Large intestine (tissue), 3 donors: ENCODE measurements around the gene ITGB8. TPM values are rescaled to one million over a fixed set of nuclear protein-coding genes. Genes with fewer than 3 reads are reported as not detected.

Experiments used
- DNase-seq, 2 donors: peaks; one replicate each; pipeline versions ENCODE4 v3.0.0 to v3.0.0-alpha.2; 2013
- H3K27ac ChIP-seq: one replicate; pipeline ENCODE4 v1.5.1; 2013; ENCODE audit warnings: low read length
- H3K27me3 ChIP-seq: 2 replicates; pipeline ENCODE4 v1.6.1; 2013; ENCODE audit warnings: low read length; ENCODE audit not compliant: control insufficient read depth, insufficient read depth
- H3K36me3 ChIP-seq: 2 replicates; pipeline ENCODE4 v1.6.1; 2013; ENCODE audit warnings: low read length; ENCODE audit not compliant: control insufficient read depth, insufficient read depth
- H3K4me1 ChIP-seq: one replicate; pipeline ENCODE4 v1.6.1; 2013; ENCODE audit warnings: low read length; ENCODE audit not compliant: control insufficient read depth, insufficient read depth
- H3K4me3 ChIP-seq: one replicate; pipeline ENCODE4 v1.5.1; 2013; ENCODE audit warnings: low read length
- H3K9me3 ChIP-seq: one replicate; pipeline ENCODE4 v1.6.1; 2013; ENCODE audit warnings: mild to moderate bottlenecking, low read depth, low read length, moderate library complexity; ENCODE audit not compliant: control insufficient read depth
- WGBS: methylation state at CpG from one replicate; pipeline ENCODE4 v1.1.5; 2013; ENCODE audit warnings: low lambda C conversion rate; ENCODE audit not compliant: insufficient coverage; 5-methylcytosine and 5-hydroxymethylcytosine counted together
- polyA plus RNA-seq: library from polyadenylated mRNA; unstranded; fragments of 120-200 nt; gene quantifications from one replicate; pipeline ENCODE4 v1.2.1, GENCODE V29; 2013

The ITGB8 gene
- polyA plus RNA-seq, 1 donor = 26.8 TPM

DNA sequence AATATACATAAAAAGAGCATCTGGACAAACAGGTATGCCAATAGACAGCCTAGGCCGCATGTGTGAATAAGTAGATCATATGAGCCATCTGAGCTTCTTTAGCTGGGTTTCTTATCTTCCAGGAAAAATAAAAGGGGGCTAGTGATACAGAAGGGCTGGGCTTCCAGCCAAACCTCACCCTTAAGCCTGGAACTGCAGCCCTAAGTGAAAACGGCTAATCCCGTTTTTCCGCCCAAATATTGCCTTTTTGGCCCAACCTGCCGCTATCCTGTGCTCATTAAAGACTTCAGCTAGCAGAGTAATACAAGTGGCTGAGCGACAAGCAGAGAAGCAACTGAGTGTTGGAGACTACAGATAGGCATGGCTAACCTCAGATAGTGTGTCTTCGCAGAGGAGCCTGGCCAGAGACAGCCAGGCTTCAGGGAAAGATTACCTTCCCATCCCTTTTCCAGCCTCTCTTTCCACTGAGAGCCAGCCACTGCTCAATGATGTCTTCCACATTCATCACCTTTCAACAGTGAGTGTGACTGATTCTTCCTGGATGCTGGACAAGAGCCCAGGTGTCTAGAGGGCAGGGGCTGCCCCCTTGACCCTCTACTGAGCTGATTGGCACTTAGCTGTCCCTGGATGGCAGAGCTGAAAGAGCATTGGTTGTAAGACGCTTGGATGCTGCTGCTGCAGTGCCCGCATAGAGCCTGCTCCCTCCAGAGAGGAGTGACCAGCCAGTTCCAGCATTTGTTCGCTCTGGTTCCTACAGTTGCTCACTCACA lies 108.9 kb downstream of the ITGB8 start:
- no peak for DNase-seq
- no peaks in the 10 kb centered on the region for H3K9me3 ChIP-seq
- H3K4me3 ChIP-seq = no peak overlapping the region
- H3K36me3 ChIP-seq = no peaks in the 10 kb centered on the region
- no peaks in the 10 kb centered on the region for H3K4me1 ChIP-seq
- no peaks in the 10 kb centered on the region for H3K27me3 ChIP-seq
- no peak overlapping the region for H3K27ac ChIP-seq
- 100% methylated on average over 1 of the region's 10 CpGs for WGBS

DNA sequence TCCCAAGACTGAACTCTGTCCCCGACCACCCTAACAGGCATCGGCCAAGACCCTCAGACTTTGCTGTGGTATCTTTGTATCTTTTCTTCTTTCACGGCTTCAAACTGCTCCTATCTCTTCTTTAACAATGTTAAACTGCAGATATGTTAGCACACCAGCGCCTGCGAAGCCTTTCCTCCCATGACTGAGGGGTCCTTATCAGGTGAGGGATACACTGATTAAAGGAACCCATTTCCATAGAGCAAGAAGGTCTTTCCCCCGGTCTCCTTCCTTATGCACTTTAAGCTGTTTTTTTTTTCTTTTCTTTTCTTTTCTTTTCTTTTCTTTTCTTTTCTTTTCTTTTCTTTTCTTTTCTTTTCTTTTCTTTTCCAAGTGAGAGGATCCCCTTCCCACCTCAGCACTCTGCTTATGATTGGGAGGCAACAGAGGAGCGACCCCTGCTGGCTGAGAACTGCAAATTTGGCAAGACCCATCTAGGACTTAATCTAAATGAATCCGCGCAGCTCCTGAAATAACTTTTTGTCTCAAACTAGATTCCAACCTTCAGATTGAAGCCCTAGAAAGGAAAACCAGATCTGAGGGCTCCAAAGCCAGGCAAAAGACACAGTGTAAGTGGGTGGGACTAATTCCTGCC lies 109.9 kb downstream of the ITGB8 start:
- Histone ChIP-seq H3K36me3 (no peaks in the 10 kb centered on the region), H3K4me1 (no peaks in the 10 kb centered on the region), H3K4me3 (no peak overlapping the region), H3K27me3 (no peaks in the 10 kb centered on the region), H3K9me3 (no peaks in the 10 kb centered on the region), H3K27ac (no peak overlapping the region)
- WGBS = 100% methylated on average over 2 of the region's 9 CpGs
- no peak for DNase-seq

DNA sequence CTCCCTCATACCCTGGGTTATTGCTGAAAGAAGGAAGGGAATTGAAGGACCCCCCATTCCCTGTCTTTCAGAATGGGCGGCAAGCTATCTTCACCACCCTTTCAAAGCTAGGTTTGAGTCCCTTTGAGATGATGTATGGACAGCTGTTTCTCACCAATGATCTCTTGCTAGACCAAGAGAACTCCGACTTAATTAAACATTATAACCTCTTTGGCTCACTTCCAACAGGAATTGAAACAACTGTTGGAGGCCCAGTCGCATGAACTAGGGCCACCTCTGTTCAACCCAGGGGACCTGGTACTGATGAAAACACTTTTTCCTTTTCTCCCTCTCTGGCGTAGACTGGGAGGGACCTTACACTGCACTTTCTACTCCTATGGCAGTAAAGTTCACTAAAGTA lies 110.6 kb downstream of the ITGB8 start:
- WGBS = no CpG with 5 or more reads among the region's 4 CpGs
- Histone ChIP-seq H3K27me3 (no peaks in the 10 kb centered on the region), H3K27ac (no peak overlapping the region), H3K4me3 (no peak overlapping the region), H3K9me3 (no peaks in the 10 kb centered on the region), H3K36me3 (no peaks in the 10 kb centered on the region), H3K4me1 (no peaks in the 10 kb centered on the region)
- no peak for DNase-seq

DNA sequence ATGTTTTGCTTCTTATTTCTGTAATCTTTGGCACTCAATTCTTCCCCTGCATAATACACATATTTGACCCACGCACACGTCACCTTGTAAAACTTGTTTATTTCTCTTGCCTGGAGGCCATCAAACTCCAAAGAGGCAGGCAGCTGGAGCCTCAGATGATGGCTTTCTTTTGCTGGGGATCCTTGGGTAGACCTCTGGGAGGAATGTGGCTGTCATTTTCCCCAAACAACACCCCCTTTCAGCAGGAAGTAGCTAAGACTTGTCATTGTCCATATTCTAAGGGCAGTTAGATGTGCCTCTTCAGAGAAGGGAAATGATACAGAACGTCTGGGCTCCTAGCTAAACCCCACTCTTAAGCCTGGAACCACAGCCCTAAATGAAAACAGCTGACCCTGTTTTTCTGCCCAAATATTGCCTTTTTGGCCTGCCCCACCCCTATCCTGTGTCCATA lies 111.3 kb downstream of the ITGB8 start:
- H3K27ac ChIP-seq = no peak overlapping the region
- no peak overlapping the region for H3K4me3 ChIP-seq
- no peaks in the 10 kb centered on the region for H3K9me3 ChIP-seq
- no peak for DNase-seq
- no CpG with 5 or more reads among the region's 3 CpGs for WGBS
- no peaks in the 10 kb centered on the region for H3K36me3 ChIP-seq
- H3K4me1 ChIP-seq = no peaks in the 10 kb centered on the region
- H3K27me3 ChIP-seq = no peaks in the 10 kb centered on the region

DNA sequence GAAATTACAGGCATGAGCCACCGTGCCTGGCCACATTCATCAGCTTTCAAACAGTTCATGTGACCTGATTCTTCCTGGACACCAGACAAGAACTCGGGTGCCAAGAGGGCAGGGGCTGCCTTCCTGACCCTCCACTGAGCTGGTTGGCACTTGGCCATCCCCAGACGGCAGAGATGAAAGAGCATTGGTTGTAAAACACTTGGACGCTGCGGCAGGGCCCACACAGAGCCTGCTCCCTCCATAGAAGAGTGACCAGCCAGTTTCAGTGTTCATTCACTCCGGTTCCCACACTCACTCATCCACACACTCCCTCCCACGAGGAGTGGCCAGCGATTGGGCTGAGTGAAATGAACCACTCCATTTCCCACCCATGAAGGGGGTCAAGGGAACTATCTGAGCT lies 112.3 kb downstream of the ITGB8 start:
- no peaks in the 10 kb centered on the region for H3K4me1 ChIP-seq
- H3K4me3 ChIP-seq = no peak overlapping the region
- no peaks in the 10 kb centered on the region for H3K36me3 ChIP-seq
- H3K27me3 ChIP-seq = no peaks in the 10 kb centered on the region
- no peak for DNase-seq
- H3K27ac ChIP-seq = no peak overlapping the region
- H3K9me3 ChIP-seq = no peaks in the 10 kb centered on the region
- WGBS = no CpG with 5 or more reads among the region's 8 CpGs

DNA sequence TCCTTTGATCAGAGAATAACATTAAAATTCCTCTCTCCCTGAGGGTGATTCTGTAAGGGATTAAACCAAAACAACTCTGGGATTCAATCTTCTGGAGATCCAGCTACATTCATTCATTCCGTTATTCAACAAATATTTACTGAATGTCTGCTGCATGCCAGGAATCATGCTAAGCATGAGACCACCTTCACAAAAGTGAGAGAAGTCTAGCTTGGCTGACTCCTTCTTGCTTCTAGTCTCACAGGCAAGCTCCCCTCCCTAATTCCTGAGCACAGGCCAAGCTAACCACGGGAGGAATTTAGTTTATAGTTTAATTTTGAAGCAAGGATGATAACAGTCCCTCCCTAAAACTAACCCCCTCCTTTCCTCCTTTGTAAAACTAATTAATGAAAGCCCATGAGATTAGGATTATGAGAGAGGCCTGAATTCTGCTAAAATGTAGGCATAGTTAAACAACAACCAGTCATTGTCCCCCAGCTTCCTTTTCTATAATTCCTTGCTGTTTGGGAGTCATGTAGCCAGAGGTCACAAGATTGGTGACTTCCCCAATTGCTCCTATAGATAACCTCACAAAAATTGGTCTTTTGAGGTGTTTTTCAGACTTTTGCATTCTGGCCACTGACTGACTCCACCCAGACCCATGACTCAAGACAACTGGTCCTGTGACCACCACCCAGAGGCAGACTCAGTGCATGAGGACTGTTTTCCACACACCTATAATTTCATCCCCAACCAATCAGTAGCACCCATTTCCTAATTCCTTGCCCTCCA lies 113.5 kb downstream of the ITGB8 start:
- Histone ChIP-seq H3K9me3 (no peaks in the 10 kb centered on the region), H3K36me3 (no peaks in the 10 kb centered on the region), H3K4me3 (no peak overlapping the region), H3K27ac (no peak overlapping the region), H3K4me1 (no peaks in the 10 kb centered on the region), H3K27me3 (no peaks in the 10 kb centered on the region)
- no peak for DNase-seq
- no CpG with 5 or more reads among the region's 2 CpGs for WGBS

DNA sequence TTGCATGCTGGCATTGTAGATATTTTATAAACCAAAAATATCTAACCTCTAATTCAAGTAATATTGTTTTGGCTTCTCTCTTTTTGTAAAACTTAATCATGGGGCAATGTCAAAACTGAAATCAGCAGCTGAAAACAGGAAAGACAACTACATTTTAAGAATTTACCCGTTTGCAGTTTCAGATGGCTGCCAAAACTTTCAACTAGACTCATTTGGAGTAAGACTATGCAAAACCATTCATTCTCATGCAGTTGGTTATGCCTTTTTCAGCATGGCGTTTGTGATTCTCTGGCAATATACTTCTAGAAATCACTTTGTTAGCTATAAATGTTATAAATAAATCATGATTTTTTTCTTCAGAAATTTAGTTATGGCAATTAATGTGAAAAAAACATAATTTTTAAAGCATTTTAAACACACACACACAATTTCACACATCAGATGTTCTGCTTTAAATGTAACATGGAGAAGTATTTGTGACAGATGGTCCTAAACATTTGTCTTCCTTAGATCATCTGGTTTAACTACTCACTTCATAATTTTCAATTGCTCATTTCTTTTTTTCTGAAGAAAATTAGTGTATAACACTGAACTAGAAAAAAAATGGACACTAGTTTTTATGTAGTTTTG lies 116.4 kb downstream of the ITGB8 start:
- Histone ChIP-seq H3K4me3 (no peak overlapping the region), H3K27ac (no peak overlapping the region), H3K27me3 (no peaks in the 10 kb centered on the region), H3K9me3 (no peaks in the 10 kb centered on the region), H3K36me3 (no peaks in the 10 kb centered on the region), H3K4me1 (no peaks in the 10 kb centered on the region)
- DNase-seq = no peak
- WGBS = 50% methylated on average over 2 of the region's 2 CpGs

DNA sequence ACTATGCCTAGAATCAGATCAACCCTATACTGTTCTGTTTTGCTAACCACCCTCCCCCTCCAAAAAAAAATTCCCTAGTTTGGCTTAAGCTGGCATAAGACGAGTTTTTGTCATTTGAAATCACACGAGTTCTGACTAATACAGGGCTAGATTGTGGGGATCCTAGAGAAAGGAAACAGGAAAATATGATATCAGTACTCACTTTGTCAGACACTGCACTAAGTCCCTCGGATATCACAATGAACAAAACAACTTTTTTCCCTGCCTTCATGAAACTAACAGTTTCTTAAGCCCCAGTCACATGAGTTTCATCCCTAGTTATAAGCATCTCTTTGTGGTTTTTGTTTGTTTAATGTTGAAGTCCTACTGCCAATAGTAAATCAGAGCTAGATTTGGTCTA lies 118.5 kb downstream of the ITGB8 start:
- no peak overlapping the region for H3K4me3 ChIP-seq
- no peaks in the 10 kb centered on the region for H3K4me1 ChIP-seq
- DNase-seq = no peak
- H3K27me3 ChIP-seq = no peaks in the 10 kb centered on the region
- WGBS = no CpG with 5 or more reads among the region's 3 CpGs
- no peaks in the 10 kb centered on the region for H3K9me3 ChIP-seq
- H3K27ac ChIP-seq = no peak overlapping the region
- H3K36me3 ChIP-seq = no peaks in the 10 kb centered on the region

DNA sequence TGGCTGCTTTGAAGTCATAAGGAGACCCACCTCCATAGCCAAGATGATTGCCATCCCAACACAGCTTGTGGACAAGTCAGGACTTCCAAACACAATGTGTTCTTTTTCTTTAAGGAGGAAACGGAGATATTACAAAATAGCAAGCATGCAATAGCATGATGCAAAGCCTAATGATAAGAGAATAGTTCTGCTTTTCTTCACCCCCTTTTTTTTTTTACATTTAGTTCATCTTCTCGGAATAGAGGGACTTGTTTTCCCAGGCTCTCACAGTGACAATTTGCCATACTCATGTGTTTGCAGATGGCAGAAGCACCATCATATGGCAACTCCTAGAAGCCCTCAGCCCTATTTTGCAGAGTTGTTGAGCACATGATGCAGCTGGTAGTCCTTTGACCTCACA lies 119.8 kb downstream of the ITGB8 start:
- Histone ChIP-seq H3K4me1 (no peaks in the 10 kb centered on the region), H3K4me3 (no peak overlapping the region), H3K27me3 (no peaks in the 10 kb centered on the region), H3K27ac (no peak overlapping the region), H3K9me3 (no peaks in the 10 kb centered on the region), H3K36me3 (no peaks in the 10 kb centered on the region)
- no CpG with 5 or more reads among the region's 2 CpGs for WGBS
- DNase-seq = no peak

DNA sequence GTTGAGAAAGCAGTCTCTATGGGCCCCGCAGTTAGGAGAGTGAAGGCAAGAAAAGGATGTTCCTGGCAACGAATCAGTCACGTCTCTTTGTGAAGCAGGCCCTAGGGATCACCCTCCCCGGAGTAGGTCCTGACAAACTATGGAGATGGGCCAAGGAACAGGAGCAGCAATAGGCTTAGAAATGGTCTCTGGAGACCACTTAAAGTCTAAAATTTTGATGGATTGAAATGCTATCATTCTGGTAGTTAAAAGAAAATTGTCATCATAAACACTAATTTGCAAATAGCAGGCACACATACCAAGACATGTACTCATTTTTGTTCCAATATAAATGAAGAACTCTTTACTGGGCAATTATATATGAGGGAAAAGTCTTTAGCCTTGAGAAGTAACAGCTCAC lies 123.5 kb downstream of the ITGB8 start:
- no peak overlapping the region for H3K27ac ChIP-seq
- no peaks in the 10 kb centered on the region for H3K9me3 ChIP-seq
- WGBS = no CpG with 5 or more reads among the region's 4 CpGs
- H3K4me3 ChIP-seq = no peak overlapping the region
- H3K4me1 ChIP-seq = peaks cover 3% of the 10 kb centered on the region
- H3K36me3 ChIP-seq = no peaks in the 10 kb centered on the region
- H3K27me3 ChIP-seq = no peaks in the 10 kb centered on the region
- DNase-seq = no peak
